A549 (cell line): ENCODE data around the gene DEUP1. TPM values are rescaled to one million over a fixed set of nuclear protein-coding genes. Genes with fewer than 3 reads are reported as not detected.

Experiments
- ATAC-seq, 2 experiments: fragments of 200-7000 bp in 1 of 2; fragments of >200 bp in 1 of 2; cut with Nextera tagmentation in 1 of 2; cut with Tn5 transposase in 1 of 2; 3 replicates each; pipeline versions ENCODE4 v1.8.0 to v1.9.1; 2018 to 2020; ENCODE audit warnings: mild to moderate bottlenecking in 1 of 2, moderate library complexity in 1 of 2
- CTCF ChIA-PET: fragments of 300-600 bp; sonication (Branson Sonifier 250); formaldehyde crosslinking; extraction: SDS; loops from one replicate; lab custom pipeline; 2021; ENCODE audit warnings: antibody characterized with exemption, inconsistent platforms; lab: Yijun Ruan, JAX
- POLR2A ChIA-PET: fragments of 350-600 bp; formaldehyde crosslinking; extraction: SDS; loops from one replicate; lab custom pipeline; 2021; ENCODE audit warnings: antibody characterized with exemption, inconsistent platforms; lab: Yijun Ruan, JAX
- DNase-seq, 2 experiments: peaks; one replicate each; pipeline versions ENCODE4 v3.0.0 to v3.0.0-alpha.2; 2011 to 2016; ENCODE audit warnings: low read depth in 1 of 2, low spot score in 1 of 2
- FAIRE-seq: peaks from 2 replicates; lab custom pipeline; 2011; peaks lifted over from hg19 to GRCh38; lab: Jason Lieb, UNC
- H3K27ac ChIP-seq, 2 experiments: fragments of >200 bp; sonication (Bioruptor Twin); formaldehyde crosslinking; 3 replicates each; pipeline ENCODE4 v1.5.1; 2016 to 2017
- H3K4me1 ChIP-seq: fragments of >200 bp; sonication (Bioruptor Twin); formaldehyde crosslinking; 3 replicates; pipeline ENCODE4 v1.6.1; 2016
- H3K4me2 ChIP-seq: fragments of >200 bp; sonication (Bioruptor Twin); formaldehyde crosslinking; 3 replicates; pipeline ENCODE4 v1.6.1; 2016
- H3K4me3 ChIP-seq: fragments of >200 bp; sonication (Bioruptor Twin); formaldehyde crosslinking; 3 replicates; pipeline ENCODE4 v1.5.1; 2016
- H3K9me3 ChIP-seq: fragments of >200 bp; sonication (Bioruptor Twin); formaldehyde crosslinking; 3 replicates; pipeline ENCODE4 v1.6.1; 2016
- BCL3 ChIP-seq: fragments of >200 bp; sonication (Bioruptor Twin); formaldehyde crosslinking; IDR thresholded peaks from 3 replicates; pipeline ENCODE4 v1.6.1; 2016
- BHLHE40 ChIP-seq: IDR thresholded peaks from 2 replicates; pipeline ENCODE4 v1.6.1; 2012; ENCODE audit warnings: low read depth, low read length, inconsistent platforms
- CBX8 ChIP-seq: fragments of 200-600 bp; sonication (generic); IDR thresholded peaks from 2 replicates; pipeline ENCODE4 v1.6.1; 2016
- CHD4 ChIP-seq: fragments of 200-600 bp; sonication (generic); IDR thresholded peaks from 2 replicates; pipeline ENCODE4 v1.6.1; 2016; ENCODE audit warnings: antibody characterized with exemption, mild to moderate bottlenecking, borderline replicate concordance
- CTCF ChIP-seq: fragments of >200 bp; sonication (Bioruptor Twin); formaldehyde crosslinking; IDR thresholded peaks from 3 replicates; pipeline ENCODE4 v1.5.1; 2016
- E2F6 ChIP-seq: IDR thresholded peaks from 2 replicates; pipeline ENCODE4 v1.6.1; 2012; ENCODE audit warnings: low read depth, borderline replicate concordance
- EHF ChIP-seq: fragments of 250-450 bp; sonication (Bioruptor Pico); IDR thresholded peaks from 2 replicates; pipeline ENCODE4 v1.5.0; 2020; ENCODE audit warnings: mild to moderate bottlenecking
- EHMT2 ChIP-seq: fragments of 200-600 bp; sonication (generic); IDR thresholded peaks from 2 replicates; pipeline ENCODE4 v1.6.1; 2016; ENCODE audit warnings: antibody characterized with exemption, low read depth, mild to moderate bottlenecking, moderate library complexity
- EP300 ChIP-seq, 2 experiments: fragments of >200 bp; sonication (Bioruptor Twin); formaldehyde crosslinking; IDR thresholded peaks; 2 replicates in 1 of 2; 3 replicates in 1 of 2; pipeline ENCODE4 v1.6.1; 2016 to 2017
- ESRRA ChIP-seq: fragments of 150-350 bp; IDR thresholded peaks from 2 replicates; pipeline ENCODE4 v1.6.1; 2014; ENCODE audit warnings: mild to moderate bottlenecking, low read length, borderline replicate concordance
- FOSB ChIP-seq: fragments of 250-450 bp; sonication (Bioruptor Pico); IDR thresholded peaks from 2 replicates; pipeline ENCODE4 v1.5.0; 2020; ENCODE audit warnings: mild to moderate bottlenecking, moderate library complexity
- FOSL2 ChIP-seq, 2 experiments: fragments of 450-650 bp in 1 of 2; fragments of >200 bp in 1 of 2; sonication (Bioruptor Twin) in 1 of 2; formaldehyde crosslinking; IDR thresholded peaks; 2 replicates each; pipeline versions ENCODE4 v1.5.0 to v1.6.1; 2016 to 2020; ENCODE audit warnings: mild to moderate bottlenecking in 1 of 2, moderate library complexity in 1 of 2
- GATA3 ChIP-seq: IDR thresholded peaks from 2 replicates; pipeline ENCODE4 v1.6.1; 2012; ENCODE audit warnings: borderline replicate concordance
- HDAC2 ChIP-seq: fragments of 200-600 bp; sonication (generic); IDR thresholded peaks from 2 replicates; pipeline ENCODE4 v1.6.1; 2016
- HEYL ChIP-seq: fragments of 250-450 bp; sonication (Bioruptor Pico); IDR thresholded peaks from 2 replicates; pipeline ENCODE4 v1.8.0; 2021; ENCODE audit warnings: mild to moderate bottlenecking, moderate library complexity
- HOXB13 ChIP-seq: fragments of 250-450 bp; sonication (Bioruptor Pico); IDR thresholded peaks from 2 replicates; pipeline ENCODE4 v1.5.0; 2020; ENCODE audit warnings: low read depth, mild to moderate bottlenecking, moderate library complexity
- HOXB5 ChIP-seq: fragments of 250-450 bp; sonication (Bioruptor Pico); IDR thresholded peaks from 2 replicates; pipeline ENCODE4 v1.5.0; 2020; ENCODE audit warnings: mild to moderate bottlenecking, moderate library complexity
- KDM1A ChIP-seq: fragments of 200-600 bp; sonication (generic); IDR thresholded peaks from 2 replicates; pipeline ENCODE4 v1.6.1; 2016; ENCODE audit warnings: low read depth, mild to moderate bottlenecking
- MAX ChIP-seq: IDR thresholded peaks from 2 replicates; pipeline ENCODE4 v1.6.1; 2012
- MAZ ChIP-seq: fragments of 150-350 bp; IDR thresholded peaks from 2 replicates; pipeline ENCODE4 v1.6.1; 2014; ENCODE audit warnings: antibody characterized with exemption, low read depth, low read length, borderline replicate concordance
- MYC ChIP-seq: IDR thresholded peaks from 2 replicates; pipeline ENCODE4 v1.6.1; 2012; ENCODE audit warnings: mild to moderate bottlenecking, inconsistent platforms, low read length, improper control_type of control experiment, borderline replicate concordance
- NFE2L2 ChIP-seq: fragments of 150-350 bp; conservative IDR thresholded peaks from 2 replicates; pipeline ENCODE4 v1.6.1; 2014; ENCODE audit warnings: low read length
- PHF8 ChIP-seq: fragments of 200-600 bp; sonication (generic); IDR thresholded peaks from 2 replicates; pipeline ENCODE4 v1.6.1; 2016; ENCODE audit warnings: low read depth, mild to moderate bottlenecking, antibody characterized with exemption, moderate library complexity, borderline replicate concordance
- RAD21 ChIP-seq, 2 experiments: fragments of >200 bp in 1 of 2; sonication (Bioruptor Twin) in 1 of 2; formaldehyde crosslinking in 1 of 2; IDR thresholded peaks in 1 of 2; conservative IDR thresholded peaks in 1 of 2; 2 replicates in 1 of 2; 3 replicates in 1 of 2; pipeline ENCODE4 v1.6.1; 2012 to 2018; ENCODE audit warnings: inconsistent platforms in 1 of 2
- RARB ChIP-seq: fragments of 250-450 bp; sonication (Bioruptor Pico); IDR thresholded peaks from 2 replicates; pipeline ENCODE4 v1.8.0; 2021; ENCODE audit warnings: mild to moderate bottlenecking, moderate library complexity
- RCOR1 ChIP-seq: fragments of 150-350 bp; IDR thresholded peaks from 2 replicates; pipeline ENCODE4 v1.6.1; 2014; ENCODE audit warnings: antibody characterized with exemption, low read length, low read depth
- REST ChIP-seq: fragments of 200-600 bp; sonication (generic); IDR thresholded peaks from 2 replicates; pipeline ENCODE4 v1.6.1; 2016; ENCODE audit warnings: antibody characterized with exemption, mild to moderate bottlenecking, moderate library complexity
- TFCP2L1 ChIP-seq: fragments of 250-450 bp; sonication (Bioruptor Pico); IDR thresholded peaks from 2 replicates; pipeline ENCODE4 v1.5.0; 2021; ENCODE audit warnings: mild to moderate bottlenecking
- USF2 ChIP-seq: fragments of 450-650 bp; IDR thresholded peaks from 2 replicates; pipeline ENCODE4 v1.6.1; 2014; ENCODE audit warnings: antibody characterized with exemption
- ZC3H11A ChIP-seq: fragments of 450-650 bp; IDR thresholded peaks from 2 replicates; pipeline ENCODE4 v1.6.1; 2014; ENCODE audit warnings: antibody characterized with exemption, mild to moderate bottlenecking
- ZNF302 ChIP-seq: fragments of 250-450 bp; sonication (Bioruptor Pico); IDR thresholded peaks from 2 replicates; pipeline ENCODE4 v1.9.0; 2021; ENCODE audit warnings: inconsistent platforms, mild to moderate bottlenecking, moderate library complexity
- WGBS: methylation state at CpG from one replicate; pipeline ENCODE4 v1.1.6; 2017; ENCODE audit errors: missing lambda C conversion rate; 5-methylcytosine and 5-hydroxymethylcytosine counted together
- polyA plus RNA-seq, 4 experiments: library from polyadenylated mRNA; depleted of rRNA in 3 of 4; stranded (reverse); fragments of >200 nt; fragmentation: RNase III in 1 of 4; extraction: RNeasy Plus Mini Kit Qiagen cat#74134 plus additional on column Dnase treatment in 1 of 4; gene quantifications; 2 replicates in 3 of 4; 3 replicates in 1 of 4; pipeline ENCODE4 v1.2.3, GENCODE V29; 2011 to 2017

DEUP1 gene
- polyA plus RNA-seq, 2 of the 4 experiments (the other 2 are of a cell fraction) = not detected

- 11% methylated on average over 3 of the region's 3 CpGs for WGBS
- FAIRE-seq (no peak), DNase-seq (no peak), ATAC-seq (no peak)
- CTCF ChIA-PET = interaction anchor here (0.6 to 1.0 kb wide), 3 partner anchors 10 to 70 kb away, joined by 3 read pairs; no protein-coding TSS in a partner anchor
- TF ChIP-seq FOSL2 (IDR thresholded peaks at IDR 0.05) (no peak), FOSL2 (CRISPR knock-in tag; IDR thresholded peaks at IDR 0.05) (no peak), ZNF302 (CRISPR knock-in tag) (no peak), EHF (CRISPR knock-in tag) (no peak), EP300 (IDR thresholded peaks at IDR 0.05) (no peak), MAZ (no peak), TFCP2L1 (CRISPR knock-in tag) (no peak), MYC (no peak), HOXB5 (CRISPR knock-in tag) (no peak), ESRRA (no peak), MAX (no peak), CHD4 (no peak), HOXB13 (CRISPR knock-in tag) (no peak), BHLHE40 (no peak), GATA3 (no peak), EHMT2 (no peak), HEYL (CRISPR knock-in tag) (no peak), RAD21 (conservative IDR thresholded peaks at IDR 0.05 in 1 of 2, IDR thresholded peaks at IDR 0.05 in 1 of 2) (no peak), KDM1A (no peak), USF2 (no peak), HDAC2 (no peak)
- no peak overlapping the region for H3K27ac ChIP-seq
- POLR2A ChIA-PET = no interaction called here
- no peak overlapping the region for H3K4me3 ChIP-seq
- H3K4me1 ChIP-seq = no peaks in the 10 kb centered on the region
- no peaks in the 10 kb centered on the region for H3K9me3 ChIP-seq
- H3K4me2 ChIP-seq = no peak overlapping the region
Observed at GRCh38 chr11:93324500-93324899, 6.0 kb upstream of the DEUP1 start.

GRCh38 chr11:93326681-93327080 is 3.9 kb upstream of the DEUP1 start:
- FAIRE-seq (no peak), DNase-seq (no peak), ATAC-seq (no peak)
- POLR2A ChIA-PET = no interaction called here
- Histone ChIP-seq H3K4me3 (no peak overlapping the region), H3K27ac (no peak overlapping the region), H3K4me1 (no peaks in the 10 kb centered on the region), H3K9me3 (no peaks in the 10 kb centered on the region), H3K4me2 (no peak overlapping the region)
- CTCF ChIA-PET = no interaction called here
- 69% methylated on average over 4 of the region's 4 CpGs for WGBS
- TF ChIP-seq BCL3 (no peak), GATA3 (no peak), EHF (CRISPR knock-in tag) (no peak), MAX (no peak), CTCF (no peak), REST (no peak), PHF8 (no peak), E2F6 (no peak), RAD21 (conservative IDR thresholded peaks at IDR 0.05 in 1 of 2, IDR thresholded peaks at IDR 0.05 in 1 of 2) (no peak), FOSB (CRISPR knock-in tag) (no peak), CBX8 (no peak), ZC3H11A (no peak), RARB (no peak), NFE2L2 (no peak), RCOR1 (no peak)
